Glutamatergic neuron (in vitro differentiated cells): ENCODE measurements around the gene PLCD4. TPM values are rescaled to one million over a fixed set of nuclear protein-coding genes. Genes with fewer than 3 reads are reported as not detected.

Source experiments
- DNase-seq: peaks from one replicate; pipeline ENCODE4 v3.0.0; 2022
- H3K27ac Mint-ChIP-seq: one replicate; pipeline ENCODE4 v1.8.0; 2020; ENCODE audit warnings: mild to moderate bottlenecking, mixed read lengths, inconsistent platforms; ENCODE audit not compliant: unreplicated experiment
- H3K27me3 Mint-ChIP-seq: one replicate; pipeline ENCODE4 v1.8.0; 2020; ENCODE audit warnings: mild to moderate bottlenecking, moderate library complexity, mixed read lengths, inconsistent platforms; ENCODE audit not compliant: unreplicated experiment
- H3K36me3 Mint-ChIP-seq: one replicate; pipeline ENCODE4 v1.8.0; 2020; ENCODE audit warnings: mild to moderate bottlenecking, mixed read lengths, inconsistent platforms; ENCODE audit not compliant: unreplicated experiment
- H3K4me1 Mint-ChIP-seq: one replicate; pipeline ENCODE4 v1.8.0; 2020; ENCODE audit warnings: mild to moderate bottlenecking, low read depth, mixed read lengths, inconsistent platforms; ENCODE audit not compliant: unreplicated experiment
- H3K4me3 Mint-ChIP-seq: one replicate; pipeline ENCODE4 v1.8.0; 2020; ENCODE audit warnings: mild to moderate bottlenecking, mixed read lengths, inconsistent platforms; ENCODE audit not compliant: unreplicated experiment
- H3K9me3 Mint-ChIP-seq: one replicate; pipeline ENCODE4 v1.8.0; 2020; ENCODE audit warnings: mild to moderate bottlenecking, moderate library complexity, mixed read lengths, inconsistent platforms; ENCODE audit not compliant: unreplicated experiment
- CTCF ChIP-seq: fragments of 200-600 bp; sonication (generic); IDR thresholded peaks from one replicate; pipeline ENCODE4 v1.5.0; 2021; ENCODE audit not compliant: partially characterized antibody, unreplicated experiment
- total RNA-seq: library from RNA; stranded (reverse); fragmentation: NEBNext Ultra II Directional; extraction: Animal tissue kit (Norgen Biotek cat#: 25700); gene quantifications from one replicate; pipeline ENCODE4 v1.2.1, GENCODE V29; 2021; ENCODE audit not compliant: unreplicated experiment

Gene PLCD4
- total RNA-seq, 1 donor from 2014 or later: 1.9 TPM

- Mint-ChIP-seq H3K36me3 (peaks cover 3% of the 10 kb centered on the region), H3K4me1 (peaks cover 6% of the 10 kb centered on the region), H3K4me3 (no peak overlapping the region), H3K9me3 (peaks cover 10% of the 10 kb centered on the region), H3K27ac (no peak overlapping the region), H3K27me3 (peaks cover 11% of the 10 kb centered on the region)
- TF ChIP-seq CTCF: no peak
- DNase-seq: no peak
Measured at GRCh38 chr2:218662377-218662776, 54.7 kb downstream of the PLCD4 start.

- TF ChIP-seq CTCF: no peak
- H3K27ac Mint-ChIP-seq: no peak overlapping the region
- peaks cover 3% of the 10 kb centered on the region for H3K36me3 Mint-ChIP-seq
- H3K4me3 Mint-ChIP-seq: no peak overlapping the region
- DNase-seq: no peak
- H3K4me1 Mint-ChIP-seq: peaks cover 6% of the 10 kb centered on the region
- peaks cover 11% of the 10 kb centered on the region for H3K27me3 Mint-ChIP-seq
- peaks cover 10% of the 10 kb centered on the region for H3K9me3 Mint-ChIP-seq
Measured at GRCh38 chr2:218662827-218663226, 55.1 kb downstream of the PLCD4 start.

GRCh38 chr2:218663901-218664300 lies 56.2 kb downstream of the PLCD4 start:
- H3K36me3 Mint-ChIP-seq: peaks cover 3% of the 10 kb centered on the region
- H3K27me3 Mint-ChIP-seq: peaks cover 11% of the 10 kb centered on the region

GRCh38 chr2:218664653-218665052 lies 57.0 kb downstream of the PLCD4 start:
- Mint-ChIP-seq H3K27me3 (peaks cover 8% of the 10 kb centered on the region), H3K4me3 (no peak overlapping the region), H3K36me3 (peaks cover 3% of the 10 kb centered on the region), H3K9me3 (peaks cover 9% of the 10 kb centered on the region), H3K27ac (no peak overlapping the region), H3K4me1 (peaks cover 6% of the 10 kb centered on the region)
- no peak for DNase-seq
- no peak for TF ChIP-seq CTCF

More at GRCh38 chr2:218663901-218664300, 56.2 kb downstream of the PLCD4 start:
- TF ChIP-seq CTCF: no peak
- no peak overlapping the region for H3K27ac Mint-ChIP-seq
- DNase-seq: no peak
- H3K9me3 Mint-ChIP-seq: peaks cover 9% of the 10 kb centered on the region
- H3K4me3 Mint-ChIP-seq: no peak overlapping the region
- H3K4me1 Mint-ChIP-seq: peaks cover 6% of the 10 kb centered on the region

- peaks cover 3% of the 10 kb centered on the region for H3K27me3 Mint-ChIP-seq
- H3K9me3 Mint-ChIP-seq: peaks cover 8% of the 10 kb centered on the region
- no peak for TF ChIP-seq CTCF
- H3K36me3 Mint-ChIP-seq: no peaks in the 10 kb centered on the region
- peak overlapping the region; percentile 98 for H3K4me3 Mint-ChIP-seq
- peaks cover 3% of the 10 kb centered on the region for H3K4me1 Mint-ChIP-seq
- H3K27ac Mint-ChIP-seq: peak overlapping the region; percentile 94
- no peak for DNase-seq
Measured at GRCh38 chr2:218671097-218671653, 63.5 kb downstream of the PLCD4 start.
